ENCODE measurements around the gene SPECC1.
"Not testable (repeated sequence)": the region's sequence is repeated elsewhere in the genome, so short reads cannot be mapped to it uniquely, and the experiment has no call there.

SPECC1 gene

DNA sequence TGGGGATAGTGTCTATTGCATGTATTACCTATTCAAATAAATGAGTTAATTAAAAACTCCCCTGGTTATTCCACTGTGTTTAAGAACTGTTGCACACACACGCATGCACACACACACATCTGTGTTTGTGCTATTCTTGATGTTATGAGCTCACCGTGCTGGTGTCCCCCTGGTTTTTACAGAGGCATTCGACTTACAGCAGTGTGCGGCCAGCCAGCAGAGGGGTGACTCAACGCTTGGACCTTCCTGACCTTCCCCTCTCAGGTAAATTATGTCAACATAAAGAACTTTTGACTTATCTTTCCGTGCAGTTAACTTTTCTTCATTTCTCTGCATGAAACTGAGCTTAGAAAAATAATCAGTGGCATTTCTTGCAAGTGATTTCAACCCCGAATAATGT is 244.2 kb downstream of the SPECC1 start:
- no peak for DNase-seq

DNA sequence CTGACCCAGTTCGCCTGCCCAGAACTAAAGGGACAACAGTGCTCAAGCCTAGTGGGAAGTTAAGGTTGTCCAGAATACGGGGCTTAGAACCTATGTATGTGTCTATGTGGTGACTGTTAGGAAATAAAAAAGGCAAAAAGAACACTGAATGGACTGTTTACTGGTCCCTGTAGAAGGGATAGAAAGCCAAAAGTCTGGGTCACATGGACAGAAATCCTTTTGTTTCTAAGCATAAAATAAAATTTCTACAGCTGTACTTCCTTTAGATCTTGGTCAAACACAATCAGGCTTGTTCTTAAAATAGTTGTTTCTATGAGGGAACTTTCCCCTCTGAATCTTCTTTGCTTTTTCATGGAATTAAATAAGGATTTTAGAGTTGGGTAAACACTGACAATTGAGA is 245.4 kb downstream of the SPECC1 start:
- DNase-seq = no peak

- DNase-seq = no peak
Observed at GRCh38 chr17:20256144-20256543, 247.0 kb downstream of the SPECC1 start.

DNA sequence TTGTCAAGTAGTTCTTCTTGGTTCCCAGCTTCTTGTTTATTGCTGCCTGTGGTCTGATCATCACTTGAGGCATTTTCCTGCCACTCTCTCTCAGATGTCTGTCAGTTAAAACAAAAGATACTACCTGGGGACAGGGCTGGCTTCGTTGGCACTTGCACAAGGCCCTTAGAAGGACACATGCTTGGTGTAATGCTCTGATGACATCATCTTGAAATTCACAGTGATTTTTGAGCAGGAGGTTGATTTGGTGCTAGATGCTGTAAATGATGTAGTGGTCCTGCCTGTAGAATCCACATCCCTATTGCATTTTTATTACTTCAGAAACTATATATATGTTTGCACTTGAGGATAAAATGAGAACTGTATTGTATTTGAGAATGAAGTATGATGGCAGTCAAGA is 247.8 kb downstream of the SPECC1 start:
- no peak for DNase-seq

DNA sequence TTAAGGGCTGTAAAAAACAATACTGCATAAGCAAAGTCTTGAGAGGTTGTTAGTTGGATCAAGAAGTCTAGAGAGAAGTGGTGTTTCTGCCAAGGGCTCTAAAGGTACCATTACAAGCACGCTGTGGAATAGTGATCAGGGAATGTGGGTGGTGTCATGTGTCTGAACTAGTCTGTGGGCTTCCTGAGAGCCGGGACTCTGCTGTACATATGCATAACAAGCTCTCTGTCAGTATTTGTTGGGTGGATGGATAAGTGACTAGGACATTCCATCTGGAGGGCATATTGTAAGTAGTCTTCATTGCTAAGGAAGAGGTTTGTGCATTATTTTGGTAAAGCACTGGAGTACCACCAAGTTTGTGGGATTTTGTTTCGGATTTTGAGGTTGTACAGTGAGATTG is 248.6 kb downstream of the SPECC1 start:
- DNase-seq = no peak

- DNase-seq = no peak
Observed at GRCh38 chr17:20259668-20260067, 250.5 kb downstream of the SPECC1 start.

GRCh38 chr17:20260268-20260667 is 251.1 kb downstream of the SPECC1 start:
- DNase-seq = no peak

DNA sequence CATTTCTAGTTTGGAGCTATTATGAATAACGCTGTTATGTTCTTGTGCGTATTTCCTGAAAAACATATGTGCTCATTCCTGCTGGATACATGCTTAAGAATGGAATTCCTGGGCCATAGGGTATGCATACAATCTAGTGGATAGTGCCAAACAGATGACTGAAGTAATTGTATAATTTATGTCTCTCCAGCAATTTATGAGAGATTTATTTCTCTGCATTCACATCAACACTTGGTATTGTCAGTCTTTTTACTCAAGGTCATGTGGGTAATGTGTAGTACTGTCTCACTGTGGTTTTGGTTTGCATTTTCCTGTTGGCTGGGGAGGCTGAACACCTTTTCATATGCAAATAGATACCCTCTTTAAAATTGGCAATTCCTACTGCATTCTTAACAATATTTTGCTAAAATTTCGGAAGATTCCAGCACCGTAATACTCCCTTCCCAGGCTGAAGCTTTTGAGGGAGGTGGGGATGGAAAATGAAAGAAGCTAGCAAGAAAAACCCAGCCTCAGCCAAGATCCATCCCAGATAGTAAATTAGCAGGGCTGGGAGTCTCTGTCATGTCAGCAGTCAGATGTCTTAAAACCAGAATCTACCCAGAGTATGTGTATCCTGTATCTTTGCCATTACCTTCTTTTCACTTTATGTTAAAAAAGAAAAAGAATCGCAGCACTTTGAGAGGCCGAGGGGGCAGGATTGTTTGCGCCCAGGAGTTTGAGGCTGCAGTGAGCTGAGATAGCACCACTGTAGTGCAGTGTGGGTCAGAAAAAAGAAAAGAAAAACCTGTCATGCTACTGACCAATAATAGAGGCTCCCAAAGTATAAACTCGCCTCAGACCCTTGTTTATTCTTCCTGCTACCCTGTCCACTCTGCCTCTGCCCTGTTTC is 253.3 kb downstream of the SPECC1 start:
- DNase-seq = no peak

DNA sequence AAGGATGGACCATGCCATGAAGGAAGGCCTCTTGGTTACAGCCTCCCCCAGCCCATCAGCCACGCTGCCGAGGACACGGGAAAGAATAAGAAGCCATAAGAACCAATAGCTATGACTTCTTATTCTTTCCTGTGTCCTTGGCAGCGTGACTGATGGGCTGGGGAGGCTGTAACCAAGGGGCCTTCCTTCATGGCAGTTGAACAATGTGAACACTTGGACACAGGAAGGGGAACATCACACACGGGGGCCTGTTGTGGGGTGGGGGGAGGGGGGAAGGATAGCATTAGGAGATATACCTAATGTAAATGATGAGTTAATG is 253.9 kb downstream of the SPECC1 start:
- not testable (repeated sequence) for DNase-seq

DNA sequence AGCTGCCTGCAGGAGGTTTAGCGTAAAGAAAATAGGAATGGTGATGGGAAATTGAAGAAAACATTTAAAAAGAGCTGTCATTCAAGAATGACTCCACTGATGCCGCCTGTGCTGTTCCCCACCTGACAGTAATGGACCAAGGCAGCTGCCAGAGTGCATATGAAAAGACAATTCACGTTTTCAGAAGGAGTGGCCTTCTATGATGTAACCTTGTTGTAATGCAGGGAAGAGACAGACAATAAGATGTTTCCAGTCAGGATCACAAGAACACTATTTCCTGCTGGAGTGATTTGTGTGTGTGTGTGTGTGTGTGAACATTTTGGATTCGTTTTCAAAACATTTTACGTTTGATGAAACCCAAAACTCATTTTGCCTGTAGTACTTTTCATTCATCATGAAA is 254.4 kb downstream of the SPECC1 start:
- no peak for DNase-seq

- DNase-seq = no peak
Observed at GRCh38 chr17:20264996-20265395, 255.8 kb downstream of the SPECC1 start.

DNA sequence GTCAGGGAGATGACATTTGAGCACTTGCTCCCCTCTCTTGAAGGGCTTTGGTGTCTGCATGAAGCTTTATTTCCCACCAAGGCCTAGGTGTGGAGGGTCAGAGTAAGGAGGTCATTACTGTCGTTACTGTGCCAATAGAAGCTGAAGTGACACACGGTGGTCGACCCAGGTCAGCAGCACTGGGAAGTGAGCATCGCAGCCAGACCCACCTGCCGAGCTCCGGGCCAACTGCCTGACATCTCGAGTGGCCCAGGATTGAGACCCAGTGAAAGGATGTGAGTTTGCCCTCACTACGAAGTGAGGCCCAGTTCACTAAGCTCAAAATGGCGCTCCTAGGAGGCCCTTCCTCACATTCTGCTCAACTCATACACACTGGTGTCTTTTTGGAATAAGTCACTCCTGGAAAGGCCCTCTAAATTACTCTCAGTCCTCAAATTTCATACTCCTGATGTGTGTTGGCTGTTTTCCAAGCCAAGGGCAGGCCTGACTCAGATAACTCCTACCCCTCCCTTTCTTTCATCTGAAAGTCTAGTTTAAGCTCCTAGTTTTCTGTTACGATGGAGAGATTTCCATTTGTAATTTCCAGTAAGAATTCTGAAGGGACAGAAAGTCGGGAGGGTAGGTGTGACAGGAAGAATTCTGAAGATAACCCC is 257.8 kb downstream of the SPECC1 start:
- peak; percentile 17 for DNase-seq

- DNase-seq = no peak
Observed at GRCh38 chr17:20267459-20267842, 258.3 kb downstream of the SPECC1 start.

- no peak for DNase-seq
Observed at GRCh38 chr17:20270369-20270768, 261.2 kb downstream of the SPECC1 start.

DNA sequence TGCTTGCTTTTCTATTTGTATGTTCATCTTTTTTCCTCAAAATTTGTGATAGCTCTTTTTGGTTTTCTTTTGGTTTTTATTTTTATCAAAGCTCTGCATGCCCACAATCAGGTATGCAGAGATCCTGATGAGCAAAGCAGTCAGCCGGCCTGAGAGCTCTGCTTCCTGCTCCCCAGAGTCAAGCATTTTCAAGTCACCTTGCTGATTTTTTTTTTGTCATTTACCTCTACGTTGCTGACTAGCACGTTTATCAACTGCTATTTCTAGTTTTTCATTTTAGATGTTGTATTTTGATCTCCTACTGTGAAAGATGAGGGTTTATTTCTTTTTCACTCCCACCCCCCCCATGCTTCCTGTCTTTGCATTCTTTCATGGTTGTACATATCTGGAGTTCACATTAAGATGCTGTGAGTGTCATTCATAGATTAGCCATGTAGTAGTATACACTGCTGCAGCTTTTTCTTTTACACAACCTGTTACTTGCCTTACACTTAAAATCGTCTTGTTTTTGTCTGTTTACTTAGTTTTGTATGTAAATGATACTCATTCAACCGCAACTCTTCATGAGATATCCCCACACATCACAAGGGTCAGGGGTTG is 262.0 kb downstream of the SPECC1 start:
- no peak for DNase-seq

DNA sequence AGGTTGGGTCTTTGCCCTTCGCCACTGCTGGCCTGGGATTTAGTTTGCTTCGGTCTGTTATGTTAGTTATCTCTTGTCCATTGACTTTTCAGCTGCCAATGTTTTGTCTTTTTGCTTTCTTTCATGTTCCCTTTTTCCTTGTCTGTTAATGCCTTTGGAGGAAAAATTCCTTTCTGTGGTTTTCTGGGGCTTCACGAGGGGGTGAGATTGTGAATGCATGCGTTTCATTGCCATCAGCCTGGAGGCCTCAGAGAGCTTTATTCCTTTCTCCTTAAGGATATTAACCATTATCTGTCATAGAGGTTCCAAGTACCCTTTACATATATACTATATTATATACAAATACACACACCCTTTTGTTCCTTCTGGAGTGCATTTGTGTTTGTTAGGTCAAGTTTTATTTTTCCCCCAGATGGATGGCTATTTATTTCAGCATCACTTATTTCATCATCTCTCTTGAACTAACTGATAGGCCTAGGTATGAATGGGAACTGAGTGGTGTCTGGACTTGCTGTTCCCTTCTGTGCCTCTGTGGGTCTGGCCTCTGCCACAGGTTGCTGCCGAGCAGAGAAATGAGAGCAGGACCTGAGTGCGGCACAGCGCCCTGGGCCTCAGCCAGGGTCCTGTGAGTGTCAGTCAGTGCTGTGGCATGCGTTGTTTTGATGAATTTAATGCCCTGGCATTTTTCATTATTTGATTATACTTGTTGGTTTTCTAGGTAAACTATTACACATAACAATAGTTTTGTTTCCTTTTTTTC is 264.8 kb downstream of the SPECC1 start:
- DNase-seq = no peak

DNA sequence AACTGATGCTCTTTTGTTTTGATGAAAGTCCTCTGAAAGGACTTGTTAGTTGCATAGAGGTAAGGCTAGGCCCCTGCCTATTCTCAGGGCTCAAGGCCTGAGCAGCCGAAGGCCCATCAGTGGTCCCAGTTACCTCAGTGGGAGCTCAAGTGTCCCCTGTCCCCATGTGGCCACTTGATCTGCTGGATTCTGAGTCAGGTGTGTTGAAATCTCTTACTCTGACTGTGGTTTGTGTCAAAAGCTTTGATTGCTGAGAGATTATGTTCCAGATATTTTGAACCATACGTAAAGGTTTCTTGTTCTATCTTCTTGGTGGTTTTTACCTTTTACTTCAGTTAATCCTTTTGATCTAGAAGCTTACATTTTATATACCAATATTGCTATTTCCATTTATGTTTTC is 266.5 kb downstream of the SPECC1 start:
- no peak for DNase-seq

GRCh38 chr17:20276421-20276820 is 267.3 kb downstream of the SPECC1 start:
- no peak for DNase-seq

DNA sequence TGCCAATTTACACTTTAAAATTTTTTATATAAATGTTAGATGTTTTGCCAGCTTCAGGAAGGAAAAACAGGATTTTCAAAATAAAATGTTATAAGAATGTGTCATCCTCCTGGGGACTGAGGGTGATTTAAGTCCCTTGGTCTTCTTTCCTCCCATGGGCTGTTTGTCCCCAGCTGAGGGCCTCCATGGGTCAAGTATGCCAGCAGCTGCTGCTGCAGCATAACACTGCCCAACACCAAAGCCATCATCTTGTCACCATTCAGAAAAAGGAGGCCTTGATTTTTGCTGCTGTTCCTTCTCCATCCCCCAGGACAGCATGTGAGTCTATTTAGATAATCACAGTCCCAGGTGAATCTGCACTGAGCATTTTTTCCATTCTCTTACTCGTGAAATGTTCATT is 269.6 kb downstream of the SPECC1 start:
- DNase-seq = no peak

DNA sequence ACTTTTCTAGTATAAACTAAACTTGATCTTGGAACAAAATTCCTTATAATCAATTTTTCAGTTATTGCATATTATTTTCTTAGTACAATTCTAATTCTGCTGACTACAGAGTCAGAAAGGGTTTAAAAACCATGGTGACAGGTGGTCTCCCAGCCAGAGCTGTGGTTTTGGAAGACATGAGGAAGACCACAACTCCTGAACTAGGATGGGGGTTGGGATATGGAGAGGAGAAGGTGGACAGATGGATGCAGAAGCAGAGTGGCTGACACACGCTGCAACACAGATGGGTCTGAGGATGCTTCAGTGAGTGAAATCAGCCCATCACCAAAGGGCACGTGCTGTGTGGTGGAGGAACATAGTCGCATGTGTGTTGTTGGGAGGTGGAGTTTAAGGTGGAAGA is 270.5 kb downstream of the SPECC1 start:
- no peak for DNase-seq

DNA sequence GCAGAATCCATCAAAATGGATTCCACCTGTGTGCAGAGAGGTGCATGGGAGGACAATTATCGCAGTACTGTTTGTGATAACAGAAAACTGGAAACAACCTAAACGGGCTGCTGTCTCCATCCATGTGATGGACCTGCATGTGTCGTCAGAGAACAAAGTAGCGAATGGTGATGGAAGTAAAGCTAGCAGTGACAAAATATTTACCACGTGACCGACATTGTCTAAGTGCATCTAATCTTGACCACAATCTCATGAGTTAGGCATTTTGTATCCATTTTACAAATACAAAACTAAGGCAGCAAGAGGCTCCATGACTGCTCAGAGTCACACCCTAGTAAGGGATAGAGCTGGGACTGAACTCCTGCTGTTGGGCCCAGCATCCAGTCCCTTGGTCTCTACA is 270.9 kb downstream of the SPECC1 start:
- no peak for DNase-seq

GRCh38 chr17:20280851-20281250 is 271.7 kb downstream of the SPECC1 start:
- DNase-seq = no peak

DNA sequence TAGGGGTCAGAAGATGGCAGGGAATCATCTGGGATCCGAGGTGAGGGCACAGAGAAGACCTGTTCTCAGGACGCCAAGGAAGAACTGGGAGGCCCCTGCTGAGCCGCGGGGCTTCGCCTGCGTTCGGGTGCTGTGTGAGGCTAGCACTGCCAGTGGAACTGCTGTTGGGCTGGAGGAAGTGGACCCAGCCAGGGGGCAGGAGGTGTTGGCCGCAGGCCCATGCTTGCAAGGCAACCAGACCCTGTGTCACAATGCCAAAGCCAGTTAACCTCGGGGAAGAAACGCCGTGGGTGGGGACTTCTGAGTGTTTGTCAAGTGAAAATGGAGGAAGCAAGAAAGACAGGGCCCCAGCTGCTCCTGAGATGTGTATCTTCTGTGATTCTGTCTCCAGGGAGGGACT is 272.7 kb downstream of the SPECC1 start:
- no peak for DNase-seq
